ENCODE data around the gene CLDN5.

Gene CLDN5

GRCh38 chr22:19526702-19527111 is 2.5 kb upstream of the CLDN5 start:
- Histone ChIP-seq H3K27me3 (ENCODE audit: insufficient read depth, poor library complexity, severe bottlenecking) (peaks cover 30% of the 10 kb centered on the region), H3K4me3 (replicated peaks; ENCODE audit: insufficient read depth, low read length) (no peak overlapping the region), H3K27ac (replicated peaks) (no peak overlapping the region)
- TF ChIP-seq GABPA (IDR thresholded peaks at IDR 0.05; ENCODE audit: low read depth) (no peak), SPI1 (IDR thresholded peaks at IDR 0.05; ENCODE audit: borderline replicate concordance, low read depth) (no peak), CTCF (IDR thresholded peaks at IDR 0.05; ENCODE audit: insufficient read depth, low read length) (no peak), POLR2AphosphoS5 (IDR thresholded peaks at IDR 0.05; ENCODE audit: low read depth) (no peak), REST (IDR thresholded peaks at IDR 0.05; ENCODE audit: insufficient replicate concordance, low read depth) (no peak)
- no peak for DNase-seq (ENCODE audit: low read depth in 1 of 2, low spot score in 1 of 2)

GRCh38 chr22:19526076-19526701 is 2.0 kb upstream of the CLDN5 start:
- Histone ChIP-seq H3K27me3 (ENCODE audit: insufficient read depth, poor library complexity, severe bottlenecking) (peaks cover 30% of the 10 kb centered on the region), H3K27ac (replicated peaks) (no peak overlapping the region), H3K4me3 (replicated peaks; ENCODE audit: insufficient read depth, low read length) (no peak overlapping the region)
- DNase-seq (ENCODE audit: low read depth in 1 of 2, low spot score in 1 of 2), result no peak
- TF ChIP-seq REST (IDR thresholded peaks at IDR 0.05; ENCODE audit: insufficient replicate concordance, low read depth) (no peak), CTCF (IDR thresholded peaks at IDR 0.05; ENCODE audit: insufficient read depth, low read length) (no peak), SPI1 (IDR thresholded peaks at IDR 0.05; ENCODE audit: borderline replicate concordance, low read depth) (no peak), POLR2AphosphoS5 (IDR thresholded peaks at IDR 0.05; ENCODE audit: low read depth) (no peak), GABPA (IDR thresholded peaks at IDR 0.05; ENCODE audit: low read depth) (no peak)

GRCh38 chr22:19525666-19526065 is 1.5 kb upstream of the CLDN5 start:
- TF ChIP-seq POLR2AphosphoS5 (IDR thresholded peaks at IDR 0.05; ENCODE audit: low read depth), result no peak
- TF ChIP-seq SPI1 (IDR thresholded peaks at IDR 0.05; ENCODE audit: borderline replicate concordance, low read depth), result no peak
- H3K27ac ChIP-seq (replicated peaks), result no peak overlapping the region
- peaks cover 30% of the 10 kb centered on the region for H3K27me3 ChIP-seq (ENCODE audit: insufficient read depth, poor library complexity, severe bottlenecking)

GRCh38 chr22:19525116-19525660 is 978 bp upstream of the CLDN5 start:
- TF ChIP-seq GABPA (IDR thresholded peaks at IDR 0.05; ENCODE audit: low read depth) (no peak), SPI1 (IDR thresholded peaks at IDR 0.05; ENCODE audit: borderline replicate concordance, low read depth) (no peak), POLR2AphosphoS5 (IDR thresholded peaks at IDR 0.05; ENCODE audit: low read depth) (no peak), CTCF (IDR thresholded peaks at IDR 0.05; ENCODE audit: insufficient read depth, low read length) (no peak), REST (IDR thresholded peaks at IDR 0.05; ENCODE audit: insufficient replicate concordance, low read depth) (no peak)
- peaks cover 29% of the 10 kb centered on the region for H3K27me3 ChIP-seq (ENCODE audit: insufficient read depth, poor library complexity, severe bottlenecking)
- no peak overlapping the region for H3K4me3 ChIP-seq (replicated peaks; ENCODE audit: insufficient read depth, low read length)
- no peak overlapping the region for H3K27ac ChIP-seq (replicated peaks)
- no peak for DNase-seq (ENCODE audit: low read depth in 1 of 2, low spot score in 1 of 2)

More at GRCh38 chr22:19525666-19526065, 1.5 kb upstream of the CLDN5 start:
- DNase-seq (ENCODE audit: low read depth in 1 of 2, low spot score in 1 of 2), result no peak
- no peak overlapping the region for H3K4me3 ChIP-seq (replicated peaks; ENCODE audit: insufficient read depth, low read length)
